GM19467 (cell line): ENCODE data around the gene MT1A.

Experiments used
- ATAC-seq: cut with Tn5 transposase; IDR thresholded peaks from one replicate; pipeline ENCODE4 v1.9.1; 2021; ENCODE audit warnings: mild to moderate bottlenecking, moderate library complexity; ENCODE audit not compliant: unreplicated experiment

MT1A gene

GRCh38 chr16:56630134-56630533 is 8.3 kb upstream of the MT1A start:
- ATAC-seq, result peak; percentile 73

GRCh38 chr16:56631197-56631596 is 7.3 kb upstream of the MT1A start:
- ATAC-seq, result no peak

GRCh38 chr16:56631832-56632155 is 6.7 kb upstream of the MT1A start:
- no peak for ATAC-seq

- no peak for ATAC-seq
Observed at GRCh38 chr16:56632156-56632847, 6.2 kb upstream of the MT1A start, which contains the start of gene MT1M. TSS of gene MT1M (plus strand) at chr16:56632659. CDS start at chr16:56632732, 73 bp downstream.

GRCh38 chr16:56632848-56633365 is 5.6 kb upstream of the MT1A start:
- no peak for ATAC-seq

- ATAC-seq, result no peak
Observed at GRCh38 chr16:56633535-56633934, 4.9 kb upstream of the MT1A start.

- ATAC-seq, result no peak
Observed at GRCh38 chr16:56634715-56635440, 3.6 kb upstream of the MT1A start.

GRCh38 chr16:56635441-56635967 is 3.0 kb upstream of the MT1A start:
- no peak for ATAC-seq

GRCh38 chr16:56636616-56637413 is 1.7 kb upstream of the MT1A start:
- ATAC-seq, result no peak

GRCh38 chr16:56639045-56639444 is 579 bp downstream of the MT1A start:
- ATAC-seq, result no peak

- ATAC-seq, result no peak
Observed at GRCh38 chr16:56640076-56640475, 1.6 kb downstream of the MT1A start.

- ATAC-seq, result no peak
Observed at GRCh38 chr16:56641166-56641565, 2.7 kb downstream of the MT1A start.

GRCh38 chr16:56643080-56643778 is 4.8 kb downstream of the MT1A start:
- ATAC-seq, result no peak

GRCh38 chr16:56643833-56644232 is 5.4 kb downstream of the MT1A start:
- ATAC-seq, result no peak

GRCh38 chr16:56645311-56645710 is 6.8 kb downstream of the MT1A start:
- no peak for ATAC-seq

GRCh38 chr16:56645838-56646237 is 7.4 kb downstream of the MT1A start:
- ATAC-seq, result no peak

- ATAC-seq, result no peak
Observed at GRCh38 chr16:56647641-56648431, 9.4 kb downstream of the MT1A start.

GRCh38 chr16:56649271-56649670 is 10.8 kb downstream of the MT1A start:
- ATAC-seq, result no peak

GRCh38 chr16:56649820-56650219 is 11.4 kb downstream of the MT1A start:
- no peak for ATAC-seq

- ATAC-seq, result no peak
Observed at GRCh38 chr16:56651586-56651985, 13.1 kb downstream of the MT1A start, which contains the start of gene MT1B. TSS of gene MT1B (plus strand) at chr16:56651886. CDS start at chr16:56651954, 68 bp downstream.
